Lower lobe of right lung (tissue), 2 donors: ENCODE data around the gene YBX3. TPM values are rescaled to one million over a fixed set of nuclear protein-coding genes. Genes with fewer than 3 reads are reported as not detected.

Experiments
- ATAC-seq, 2 donors: fragments of 200-7000 bp; cut with Tn5 transposase; one replicate each; pipeline ENCODE4 v1.9.1; 2020 to 2022; ENCODE audit warnings: mild to moderate bottlenecking in 2 of 2, moderate library complexity in 2 of 2
- DNase-seq: peaks from one replicate; pipeline ENCODE4 v3.0.0-alpha.2; 2020
- H3K27ac ChIP-seq: fragments of 200-600 bp; one replicate; pipeline ENCODE4 v1.8.0; 2022
- H3K27me3 ChIP-seq: fragments of 200-600 bp; one replicate; pipeline ENCODE4 v1.8.0; 2022; ENCODE audit warnings: low read depth
- H3K36me3 ChIP-seq: fragments of 200-600 bp; one replicate; pipeline ENCODE4 v1.8.0; 2022; ENCODE audit warnings: mild to moderate bottlenecking
- H3K4me1 ChIP-seq: fragments of 200-600 bp; one replicate; pipeline ENCODE4 v1.8.0; 2022
- H3K4me3 ChIP-seq: fragments of 200-600 bp; one replicate; pipeline ENCODE4 v1.8.0; 2022; ENCODE audit warnings: mild to moderate bottlenecking
- H3K9me3 ChIP-seq: fragments of 200-600 bp; one replicate; pipeline ENCODE4 v1.8.0; 2022
- CTCF ChIP-seq: fragments of 200-600 bp; IDR thresholded peaks from one replicate; pipeline ENCODE4 v1.8.0; 2022; ENCODE audit warnings: antibody characterized with exemption, mild to moderate bottlenecking
- intact Hi-C: fragments of 100-400 bp; cut with DNase I; formaldehyde crosslinking; loops from one replicate; pipeline ENCODE4 v1.11.0; 2022
- total RNA-seq: library from RNA; stranded (reverse); fragmentation: NEBNext Ultra II Directional; extraction: Animal tissue kit (Norgen Biotek cat#: 25700); gene quantifications from one replicate; pipeline ENCODE4 v1.2.1, GENCODE V29; 2021
- donor health status: DM: no; HTN: yes; CAD: no; lungs with severe emphysema.

The YBX3 gene
- total RNA-seq, 1 donor from 2014 or later, result 278 TPM

GRCh38 chr12:10690906-10691305 is 32.2 kb downstream of the YBX3 start:
- H3K36me3 ChIP-seq, result no peaks in the 10 kb centered on the region
- DNase-seq (no peak), ATAC-seq (no peak)
- intact Hi-C loops, result no loop called here
- TF ChIP-seq CTCF, result no peak
- H3K27me3 ChIP-seq, result no peaks in the 10 kb centered on the region
- no peaks in the 10 kb centered on the region for H3K9me3 ChIP-seq
- H3K4me3 ChIP-seq, result no peak overlapping the region
- H3K4me1 ChIP-seq, result no peaks in the 10 kb centered on the region
- H3K27ac ChIP-seq, result no peak overlapping the region

GRCh38 chr12:10689146-10689545 is 34.0 kb downstream of the YBX3 start:
- Histone ChIP-seq H3K36me3 (no peaks in the 10 kb centered on the region), H3K4me1 (no peaks in the 10 kb centered on the region), H3K27ac (no peak overlapping the region), H3K9me3 (no peaks in the 10 kb centered on the region), H3K4me3 (no peak overlapping the region), H3K27me3 (no peaks in the 10 kb centered on the region)
- intact Hi-C loops, result no loop called here
- TF ChIP-seq CTCF, result no peak
- DNase-seq (no peak), ATAC-seq (no peak)

GRCh38 chr12:10688042-10688441 is 35.1 kb downstream of the YBX3 start:
- H3K27me3 ChIP-seq, result no peaks in the 10 kb centered on the region
- no peaks in the 10 kb centered on the region for H3K4me1 ChIP-seq
- TF ChIP-seq CTCF, result no peak
- DNase-seq (no peak), ATAC-seq (no peak)
- H3K4me3 ChIP-seq, result no peak overlapping the region
- no peaks in the 10 kb centered on the region for H3K36me3 ChIP-seq
- no peaks in the 10 kb centered on the region for H3K9me3 ChIP-seq
- H3K27ac ChIP-seq, result no peak overlapping the region
- intact Hi-C loops, result no loop called here

GRCh38 chr12:10673659-10674384 is 49.3 kb downstream of the YBX3 start, which contains the start of gene STYK1:
TSS of gene STYK1 (minus strand) at chr12:10674052. CDS start at chr12:10634618, 39,434 bp downstream.
- Histone ChIP-seq H3K27me3 (no peaks in the 10 kb centered on the region), H3K4me1 (peaks cover 10% of the 10 kb centered on the region), H3K9me3 (no peaks in the 10 kb centered on the region), H3K27ac (peak within 1 kb of the TSS; percentile 28), H3K4me3 (peak within 1 kb of the TSS; percentile 58), H3K36me3 (no peaks in the 10 kb centered on the region)
- DNase-seq (peak; percentile 72), ATAC-seq (peak; percentile 93 to 94)
- peak; percentile 90 for TF ChIP-seq CTCF
- intact Hi-C loops, result no loop called here

GRCh38 chr12:10672231-10672868 is 50.8 kb downstream of the YBX3 start:
- DNase-seq, result no peak
- Histone ChIP-seq H3K9me3 (no peaks in the 10 kb centered on the region), H3K36me3 (no peaks in the 10 kb centered on the region), H3K4me3 (no peak overlapping the region), H3K27ac (no peak overlapping the region), H3K4me1 (peaks cover 10% of the 10 kb centered on the region), H3K27me3 (no peaks in the 10 kb centered on the region)
- no peak for ATAC-seq
- intact Hi-C loops, result no loop called here
- no peak for TF ChIP-seq CTCF
